ENCODE results near the gene RAB3A.

GRCh38 chr19:18211683-18212082 lies 7.8 kb upstream of the RAB3A start:
- TF ChIP-seq GATA2 (IDR thresholded peaks at IDR 0.05; ENCODE audit: low read depth, low read length) (no peak), GATA3 (IDR thresholded peaks at IDR 0.05; ENCODE audit: low read depth, low read length) (no peak)

Data from SH-SY5Y (cell line).